ENCODE measurements around the gene BAZ1B. TPM values are rescaled to one million over a fixed set of nuclear protein-coding genes. Genes with fewer than 3 reads are reported as not detected.
A peak's percentile ranks its signal among the peaks of the same experiment; 100 is the strongest.

BAZ1B gene
- total and polyA plus RNA-seq, 2 of the 4 experiments (the other 2 are of a cell fraction) = 20.2 to 45.0 TPM

DNA sequence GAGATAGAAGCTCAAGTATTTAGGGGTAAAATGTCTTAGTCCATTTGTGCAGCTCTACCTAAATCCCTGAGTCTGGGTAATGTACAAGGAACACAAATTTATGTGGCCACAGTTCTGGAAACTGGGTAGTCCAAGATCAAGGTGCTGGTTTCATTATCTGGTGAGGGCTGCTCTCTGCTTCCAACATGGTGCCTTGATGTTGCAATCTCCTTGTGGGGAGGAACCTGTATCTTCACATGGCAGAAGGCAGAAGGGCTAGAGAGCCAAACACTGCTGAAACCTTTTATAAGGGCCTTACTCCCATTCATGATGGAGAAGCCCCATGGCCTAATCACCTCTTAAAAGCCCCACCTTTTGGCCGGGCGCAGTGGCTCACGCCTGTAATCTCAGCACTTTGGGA is 8.7 kb upstream of the BAZ1B start:
- Histone ChIP-seq H3K23ac (ENCODE audit: low read depth, low read length) (no peak overlapping the region), H3K27me3 (ENCODE audit: control insufficient read depth, insufficient read depth, low read length) (no peaks in the 10 kb centered on the region), H3K14ac (replicated peaks; ENCODE audit: low read depth, low read length) (no peak overlapping the region), H4K8ac (ENCODE audit: low read depth in 2 of 2, low read length in 2 of 2) (no peak overlapping the region), H2BK120ac (ENCODE audit: low read depth, low read length) (no peak overlapping the region), H3K4ac (ENCODE audit: low read depth, low read length) (no peak overlapping the region), H2BK5ac (ENCODE audit: low read depth, low read length, poor library complexity, severe bottlenecking) (no peak overlapping the region), H4K5ac (ENCODE audit: low read depth, low read length) (no peak overlapping the region), H3K56ac (ENCODE audit: extremely low read depth, insufficient read depth, low read length) (no peak overlapping the region), H3K79me1 (ENCODE audit: low read depth in 1 of 2, low read length in 2 of 2) (0 out of 4 replicates have a peak, but pooled peaks cover 0 to 6% of the 10 kb centered on the region in 2 experiments), H4K20me1 (ENCODE audit: insufficient read depth, low read length) (no peaks in the 10 kb centered on the region), H3K4me2 (ENCODE audit: low read depth, low read length) (no peak overlapping the region), H2AK5ac (ENCODE audit: low read depth, low read length) (no peak overlapping the region), H4K91ac (ENCODE audit: insufficient read depth, low read depth, low read length) (no peak overlapping the region), H2AFZ (replicated peaks; ENCODE audit: low read length, poor library complexity) (no peak overlapping the region), H2AK9ac (replicated peaks; ENCODE audit: low read depth, low read length, poor library complexity) (no peak overlapping the region), H3K27ac (ENCODE audit: insufficient read depth, low read length) (no peak overlapping the region), H3K36me3 (ENCODE audit: control insufficient read depth, insufficient read depth, low read length) (peaks cover 8% of the 10 kb centered on the region), H3K4me3 (ENCODE audit: insufficient read depth, low read depth, low read length) (no peak overlapping the region), H3K9ac (ENCODE audit: low read depth, low read length) (no peak overlapping the region), H2BK20ac (ENCODE audit: low read depth, low read length) (no peak overlapping the region), H3K9me1 (ENCODE audit: insufficient read depth, low read length) (peaks cover 6% of the 10 kb centered on the region; the same call in 1 of the 2 replicates), H3K18ac (ENCODE audit: low read depth, low read length) (no peak overlapping the region), H3K4me1 (ENCODE audit: control insufficient read depth, insufficient read depth, low read length) (no peaks in the 10 kb centered on the region), H2BK15ac (ENCODE audit: low read depth, low read length) (no peak overlapping the region), H3K9me3 (ENCODE audit: control insufficient read depth, insufficient read depth, low read length) (no peaks in the 10 kb centered on the region)
- in situ Hi-C loops (cut with MboI; ENCODE audit: low sequenced_read_pairs) (no loop called here), dilution Hi-C loops (cut with HindIII; ENCODE audit: low sequenced_read_pairs, unreplicated experiment) (no loop called here), intact Hi-C loops (cut with micrococcal nuclease) (no loop called here)
- ChIA-PET CTCF (interaction anchor here (0.6 kb wide), 1 partner anchor 196 kb away, joined by 4 read pairs; no protein-coding TSS in a partner anchor), POLR2A (ENCODE audit: unreplicated experiment) (no interaction called here)
- DNase-seq (no peak), ATAC-seq (ENCODE audit: low read depth) (no peak)
- BruUV-seq (replicated peaks) = no TSS peak
- no CpG with 5 or more reads among the region's 3 CpGs for WGBS, 2 experiments (ENCODE audit: extremely low coverage in 2 of 2, insufficient read length in 1 of 2)
- no peak for TF ChIP-seq POLR2A (IDR thresholded peaks at IDR 0.05; ENCODE audit: low read depth, low read length)
- TF ChIP-seq MAFK (IDR thresholded peaks at IDR 0.05; ENCODE audit: low read depth, low read length) = no peak
- TF ChIP-seq RAD21 (IDR thresholded peaks at IDR 0.05; ENCODE audit: low read length) = no peak
- TF ChIP-seq CEBPB (IDR thresholded peaks at IDR 0.05; ENCODE audit: low read depth, low read length) = peak; percentile 48; the same call in 1 of the 2 replicates
- TF ChIP-seq, protein P1, sequence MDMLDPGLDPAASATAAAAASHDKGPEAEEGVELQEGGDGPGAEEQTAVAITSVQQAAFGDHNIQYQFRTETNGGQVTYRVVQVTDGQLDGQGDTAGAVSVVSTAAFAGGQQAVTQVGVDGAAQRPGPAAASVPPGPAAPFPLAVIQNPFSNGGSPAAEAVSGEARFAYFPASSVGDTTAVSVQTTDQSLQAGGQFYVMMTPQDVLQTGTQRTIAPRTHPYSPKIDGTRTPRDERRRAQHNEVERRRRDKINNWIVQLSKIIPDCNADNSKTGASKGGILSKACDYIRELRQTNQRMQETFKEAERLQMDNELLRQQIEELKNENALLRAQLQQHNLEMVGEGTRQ (IDR thresholded peaks at IDR 0.05; ENCODE audit: low read depth, low read length) = no peak
- TF ChIP-seq RFX5 (IDR thresholded peaks at IDR 0.05; ENCODE audit: low read depth, low read length) = no peak
- TF ChIP-seq MXI1 (IDR thresholded peaks at IDR 0.05; ENCODE audit: borderline replicate concordance, low read depth, low read length) = no peak
